ENCODE measurements around the gene RSPO4. TPM values are rescaled to one million over a fixed set of nuclear protein-coding genes. Genes with fewer than 3 reads are reported as not detected.

Gene RSPO4
- total RNA-seq, 2 experiments from 2014 or later, result not detected

DNA sequence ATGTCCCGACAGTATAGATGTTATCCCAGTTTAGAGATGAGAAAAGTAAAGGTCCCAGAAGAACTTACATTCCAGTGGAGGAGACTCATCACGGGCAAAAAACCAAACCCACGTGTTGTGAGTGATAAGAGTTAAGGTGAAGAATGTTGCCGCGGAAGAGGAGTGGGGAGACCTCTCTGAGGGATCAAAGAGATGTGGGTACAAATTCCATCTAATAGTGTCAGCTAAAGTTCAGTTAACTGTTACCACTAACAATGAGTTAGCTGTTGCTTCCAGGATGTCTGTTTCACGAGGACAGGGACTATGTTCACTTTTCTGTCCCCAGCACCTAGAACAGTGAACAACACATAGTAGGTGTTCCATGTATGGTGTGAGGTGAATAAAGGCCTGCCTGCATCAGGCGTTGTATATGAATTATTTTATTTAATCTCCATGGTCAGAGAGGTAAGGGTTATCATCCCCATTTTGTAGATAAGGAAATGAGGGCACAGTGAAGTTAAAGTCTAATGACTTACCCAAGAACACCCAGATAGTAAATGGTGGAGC, 39.8 kb upstream of the RSPO4 start:
- Histone ChIP-seq H3K27ac (ENCODE audit: low read depth, low read length, poor library complexity, severe bottlenecking) (no peak overlapping the region), H3K9me2 (ENCODE audit: insufficient read depth, low read length) (no peaks in the 10 kb centered on the region), H4K20me1 (ENCODE audit: insufficient read depth, low read length) (no peaks in the 10 kb centered on the region), H3K9me3 (ENCODE audit: low read length) (no peaks in the 10 kb centered on the region), H3K4me1 (ENCODE audit: insufficient read depth, low read length, poor library complexity, severe bottlenecking) (no peaks in the 10 kb centered on the region), H3K4me3 (ENCODE audit: low read depth, low read length, poor library complexity, severe bottlenecking) (no peak overlapping the region), H2AFZ (ENCODE audit: low read length) (no peak overlapping the region), H3K79me2 (ENCODE audit: insufficient read depth, low read depth, low read length) (no peaks in the 10 kb centered on the region), H3K4me2 (ENCODE audit: low read length) (no peak overlapping the region), H3K36me3 (ENCODE audit: insufficient read depth, low read length) (no peaks in the 10 kb centered on the region)
- CTCF ChIA-PET (ENCODE audit: unreplicated experiment), result no interaction called here
- no TSS peak for BruUV-seq (replicated peaks)
- no peak for DNase-seq (ENCODE audit: low spot score)
- TF ChIP-seq EZH2phosphoT487 (IDR thresholded peaks at IDR 0.05; ENCODE audit: borderline replicate concordance, low read depth, low read length), result no peak
- TF ChIP-seq, protein P1, sequence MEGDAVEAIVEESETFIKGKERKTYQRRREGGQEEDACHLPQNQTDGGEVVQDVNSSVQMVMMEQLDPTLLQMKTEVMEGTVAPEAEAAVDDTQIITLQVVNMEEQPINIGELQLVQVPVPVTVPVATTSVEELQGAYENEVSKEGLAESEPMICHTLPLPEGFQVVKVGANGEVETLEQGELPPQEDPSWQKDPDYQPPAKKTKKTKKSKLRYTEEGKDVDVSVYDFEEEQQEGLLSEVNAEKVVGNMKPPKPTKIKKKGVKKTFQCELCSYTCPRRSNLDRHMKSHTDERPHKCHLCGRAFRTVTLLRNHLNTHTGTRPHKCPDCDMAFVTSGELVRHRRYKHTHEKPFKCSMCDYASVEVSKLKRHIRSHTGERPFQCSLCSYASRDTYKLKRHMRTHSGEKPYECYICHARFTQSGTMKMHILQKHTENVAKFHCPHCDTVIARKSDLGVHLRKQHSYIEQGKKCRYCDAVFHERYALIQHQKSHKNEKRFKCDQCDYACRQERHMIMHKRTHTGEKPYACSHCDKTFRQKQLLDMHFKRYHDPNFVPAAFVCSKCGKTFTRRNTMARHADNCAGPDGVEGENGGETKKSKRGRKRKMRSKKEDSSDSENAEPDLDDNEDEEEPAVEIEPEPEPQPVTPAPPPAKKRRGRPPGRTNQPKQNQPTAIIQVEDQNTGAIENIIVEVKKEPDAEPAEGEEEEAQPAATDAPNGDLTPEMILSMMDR (conservative IDR thresholded peaks at IDR 0.05; ENCODE audit: low read length), result no peak
- POLR2A ChIA-PET, result no interaction called here
- intact Hi-C loops (cut with micrococcal nuclease; ENCODE audit: unreplicated experiment), result no loop called here

DNA sequence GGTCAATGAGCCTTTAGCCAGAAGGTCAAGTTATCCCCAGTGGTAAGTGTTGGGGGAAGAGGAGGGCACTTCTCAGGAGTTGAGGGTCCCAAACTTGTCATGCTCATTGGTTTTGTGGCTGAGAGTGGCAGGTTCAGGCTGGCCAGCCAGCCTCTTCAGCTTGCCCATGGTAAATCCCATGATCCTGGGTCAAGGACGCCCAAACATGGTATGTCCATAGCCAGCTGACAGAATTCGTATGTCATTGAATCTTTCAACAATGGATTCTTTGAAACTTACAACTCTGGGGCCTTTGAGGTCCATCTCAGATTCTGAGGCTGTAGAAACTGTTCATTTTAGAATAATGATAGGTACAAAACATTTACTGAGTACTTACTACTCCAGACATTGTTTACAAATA, 36.1 kb upstream of the RSPO4 start:
- Histone ChIP-seq H3K79me2 (ENCODE audit: insufficient read depth, low read depth, low read length) (no peaks in the 10 kb centered on the region), H4K20me1 (ENCODE audit: insufficient read depth, low read length) (no peaks in the 10 kb centered on the region), H3K27ac (ENCODE audit: low read depth, low read length, poor library complexity, severe bottlenecking) (no peak overlapping the region), H3K9me2 (ENCODE audit: insufficient read depth, low read length) (no peaks in the 10 kb centered on the region), H3K9me3 (ENCODE audit: low read length) (no peaks in the 10 kb centered on the region), H3K36me3 (ENCODE audit: insufficient read depth, low read length) (no peaks in the 10 kb centered on the region), H3K4me1 (ENCODE audit: insufficient read depth, low read length, poor library complexity, severe bottlenecking) (peaks cover 8% of the 10 kb centered on the region), H2AFZ (ENCODE audit: low read length) (no peak overlapping the region), H3K4me3 (ENCODE audit: low read depth, low read length, poor library complexity, severe bottlenecking) (no peak overlapping the region), H3K4me2 (ENCODE audit: low read length) (no peak overlapping the region)
- ChIA-PET POLR2A (no interaction called here), CTCF (ENCODE audit: unreplicated experiment) (no interaction called here)
- BruUV-seq (replicated peaks), result no TSS peak
- intact Hi-C loops (cut with micrococcal nuclease; ENCODE audit: unreplicated experiment), result no loop called here
- TF ChIP-seq, protein P1 (conservative IDR thresholded peaks at IDR 0.05; ENCODE audit: low read length), result no peak
- TF ChIP-seq EZH2phosphoT487 (IDR thresholded peaks at IDR 0.05; ENCODE audit: borderline replicate concordance, low read depth, low read length), result no peak
- no peak for DNase-seq (ENCODE audit: low spot score)

DNA sequence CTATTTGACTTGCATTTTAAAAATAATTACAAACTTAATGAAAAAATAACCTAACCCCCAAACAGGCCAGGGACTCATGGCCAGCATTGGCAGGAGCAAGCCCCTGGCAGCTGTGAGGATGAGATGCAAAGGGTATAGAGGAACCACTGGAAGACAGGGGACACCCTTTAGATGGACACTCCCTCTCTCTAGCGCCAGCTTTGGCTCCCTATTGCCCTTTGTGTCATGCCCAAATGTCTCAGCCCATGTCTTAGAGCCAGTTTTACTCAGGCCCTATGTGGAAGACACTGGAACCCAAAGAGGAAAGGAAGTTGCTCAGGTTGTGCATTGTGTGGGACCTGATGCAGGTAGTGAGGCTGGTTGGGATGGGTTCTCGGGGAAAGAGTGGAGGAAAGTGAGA, 34.9 kb upstream of the RSPO4 start:
- intact Hi-C loops (cut with micrococcal nuclease; ENCODE audit: unreplicated experiment), result no loop called here
- DNase-seq (ENCODE audit: low spot score), result no peak
- H3K9me2 ChIP-seq (ENCODE audit: insufficient read depth, low read length), result no peaks in the 10 kb centered on the region
- H3K9me3 ChIP-seq (ENCODE audit: low read length), result no peaks in the 10 kb centered on the region
- POLR2A ChIA-PET, result no interaction called here
- no TSS peak for BruUV-seq (replicated peaks)
- H3K27ac ChIP-seq (ENCODE audit: low read depth, low read length, poor library complexity, severe bottlenecking), result no peak overlapping the region
- H3K4me1 ChIP-seq (ENCODE audit: insufficient read depth, low read length, poor library complexity, severe bottlenecking), result peaks cover 8% of the 10 kb centered on the region
- TF ChIP-seq, protein P1 (conservative IDR thresholded peaks at IDR 0.05; ENCODE audit: low read length), result no peak
- no peak for TF ChIP-seq EZH2phosphoT487 (IDR thresholded peaks at IDR 0.05; ENCODE audit: borderline replicate concordance, low read depth, low read length)
- H3K36me3 ChIP-seq (ENCODE audit: insufficient read depth, low read length), result no peaks in the 10 kb centered on the region
- no peak overlapping the region for H3K4me3 ChIP-seq (ENCODE audit: low read depth, low read length, poor library complexity, severe bottlenecking)
- H3K79me2 ChIP-seq (ENCODE audit: insufficient read depth, low read depth, low read length), result no peaks in the 10 kb centered on the region
- no peak overlapping the region for H3K4me2 ChIP-seq (ENCODE audit: low read length)
- H2AFZ ChIP-seq (ENCODE audit: low read length), result no peak overlapping the region
- CTCF ChIA-PET (ENCODE audit: unreplicated experiment), result no interaction called here
- no peaks in the 10 kb centered on the region for H4K20me1 ChIP-seq (ENCODE audit: insufficient read depth, low read length)

Measured in OCI-LY7 (cell line).